Measurements from ENCODE around the gene MGAT5. TPM values are rescaled to one million over a fixed set of nuclear protein-coding genes. Genes with fewer than 3 reads are reported as not detected.

Gene MGAT5
- total RNA-seq, 1 experiment from 2014 or later = 34.0 TPM

GRCh38 chr2:134346141-134346540, 92.3 kb downstream of the MGAT5 start:
- POLR2A ChIA-PET = no interaction called here

More at GRCh38 chr2:134346141-134346540, 92.3 kb downstream of the MGAT5 start:
- Histone ChIP-seq H3K36me3 (ENCODE audit: control insufficient read depth in 1 of 2, insufficient read depth in 2 of 2, low read length in 2 of 2) (no peaks in the 10 kb centered on the region), H3K27ac (ENCODE audit: low read depth, low read length) (no peak overlapping the region), H3K27me3 (ENCODE audit: insufficient read depth, low read length) (no peaks in the 10 kb centered on the region), H4K20me1 (ENCODE audit: insufficient read depth) (no peaks in the 10 kb centered on the region), H3K4me1 (ENCODE audit: control insufficient read depth in 1 of 2, insufficient read depth in 2 of 2, low read length in 2 of 2) (no peaks in the 10 kb centered on the region), H3K4me3 (replicated peaks in 1 of 2; ENCODE audit: low read depth in 1 of 2, low read length in 2 of 2) (no peak overlapping the region), H3K4me2 (ENCODE audit: low read length) (no peak overlapping the region), H3K9ac (ENCODE audit: low read length) (no peak overlapping the region), H3K9me3 (ENCODE audit: control insufficient read depth in 1 of 2, insufficient read depth in 1 of 2, low read depth in 1 of 2, low read length in 2 of 2) (no peaks in the 10 kb centered on the region), H3K9me2 (ENCODE audit: insufficient read depth) (no peaks in the 10 kb centered on the region), H3K79me2 (ENCODE audit: insufficient read depth, low read length) (no peaks in the 10 kb centered on the region), H2AFZ (ENCODE audit: low read depth, low read length, poor library complexity, severe bottlenecking) (no peak overlapping the region)
- CTCF ChIA-PET = no interaction called here
- intact Hi-C loops (cut with micrococcal nuclease) = no loop called here
- RAD21 ChIA-PET (ENCODE audit: low non-redundant PET in 1 of 2, low total read pairs in 2 of 2, uncharacterized antibody in 2 of 2, unreplicated experiment in 2 of 2) = no interaction called here
- ATAC-seq (no peak), DNase-seq (ENCODE audit: low read depth, low spot score) (no peak)
- BruUV-seq (replicated peaks) = no TSS peak
- TF ChIP-seq REST (IDR thresholded peaks at IDR 0.05; ENCODE audit: low read depth) (no peak), SRF (IDR thresholded peaks at IDR 0.05; ENCODE audit: low read depth) (no peak), TCF7L2 (IDR thresholded peaks at IDR 0.05; ENCODE audit: borderline replicate concordance, extremely low read depth, insufficient read depth, insufficient read length) (no peak), SIN3A (IDR thresholded peaks at IDR 0.05; ENCODE audit: low read depth) (no peak)
- TF ChIP-seq, protein P1, sequence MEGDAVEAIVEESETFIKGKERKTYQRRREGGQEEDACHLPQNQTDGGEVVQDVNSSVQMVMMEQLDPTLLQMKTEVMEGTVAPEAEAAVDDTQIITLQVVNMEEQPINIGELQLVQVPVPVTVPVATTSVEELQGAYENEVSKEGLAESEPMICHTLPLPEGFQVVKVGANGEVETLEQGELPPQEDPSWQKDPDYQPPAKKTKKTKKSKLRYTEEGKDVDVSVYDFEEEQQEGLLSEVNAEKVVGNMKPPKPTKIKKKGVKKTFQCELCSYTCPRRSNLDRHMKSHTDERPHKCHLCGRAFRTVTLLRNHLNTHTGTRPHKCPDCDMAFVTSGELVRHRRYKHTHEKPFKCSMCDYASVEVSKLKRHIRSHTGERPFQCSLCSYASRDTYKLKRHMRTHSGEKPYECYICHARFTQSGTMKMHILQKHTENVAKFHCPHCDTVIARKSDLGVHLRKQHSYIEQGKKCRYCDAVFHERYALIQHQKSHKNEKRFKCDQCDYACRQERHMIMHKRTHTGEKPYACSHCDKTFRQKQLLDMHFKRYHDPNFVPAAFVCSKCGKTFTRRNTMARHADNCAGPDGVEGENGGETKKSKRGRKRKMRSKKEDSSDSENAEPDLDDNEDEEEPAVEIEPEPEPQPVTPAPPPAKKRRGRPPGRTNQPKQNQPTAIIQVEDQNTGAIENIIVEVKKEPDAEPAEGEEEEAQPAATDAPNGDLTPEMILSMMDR (IDR thresholded peaks at IDR 0.05 in 2 of 3, conservative IDR thresholded peaks at IDR 0.05 in 1 of 3; ENCODE audit: borderline replicate concordance in 1 of 3, insufficient read depth in 1 of 3, low read depth in 2 of 3, low read length in 2 of 3) = no peak

All from HCT116 (cell line).